HUES6 (cell line): ENCODE data around the gene SLC26A3.

ENCODE experiments used
- H3K27ac ChIP-seq: 2 replicates; pipeline ENCODE4 v1.7.0; 2013; ENCODE audit warnings: low read depth, mild to moderate bottlenecking, low read length, inconsistent platforms
- H3K27me3 ChIP-seq: 2 replicates; pipeline ENCODE4 v1.6.1; 2013; ENCODE audit warnings: low read length; ENCODE audit not compliant: control insufficient read depth, insufficient read depth
- H3K36me3 ChIP-seq: 2 replicates; pipeline ENCODE4 v1.6.1; 2013; ENCODE audit warnings: low read length; ENCODE audit not compliant: control insufficient read depth, insufficient read depth
- H3K4me1 ChIP-seq: 2 replicates; pipeline ENCODE4 v1.6.1; 2013; ENCODE audit warnings: low read length; ENCODE audit not compliant: control insufficient read depth, insufficient read depth
- H3K4me3 ChIP-seq: 2 replicates; pipeline ENCODE4 v1.5.1; 2013; ENCODE audit warnings: low read depth, low read length
- H3K9ac ChIP-seq: one replicate; pipeline ENCODE4 v1.6.1; 2013; ENCODE audit warnings: mild to moderate bottlenecking, low read length
- H3K9me3 ChIP-seq: 2 replicates; pipeline ENCODE4 v1.6.1; 2013; ENCODE audit warnings: low read depth, low read length; ENCODE audit not compliant: control insufficient read depth, insufficient read depth

SLC26A3 gene

GRCh38 chr7:107746006-107746405 is 57.0 kb downstream of the SLC26A3 start:
- H3K9ac ChIP-seq: no peak overlapping the region
- peaks cover 13% of the 10 kb centered on the region; the same call in 1 of the 2 replicates for H3K4me1 ChIP-seq
- H3K4me3 ChIP-seq: peak overlapping the region; percentile 93
- no peaks in the 10 kb centered on the region for H3K9me3 ChIP-seq
- 0 out of 2 replicates have a peak, but pooled peaks cover 2% of the 10 kb centered on the region for H3K27me3 ChIP-seq
- no peak overlapping the region for H3K27ac ChIP-seq
- peaks cover 28% of the 10 kb centered on the region for H3K36me3 ChIP-seq

- Histone ChIP-seq H3K4me3 (peak overlapping the region; percentile 93), H3K4me1 (peaks cover 13% of the 10 kb centered on the region; the same call in 1 of the 2 replicates), H3K27me3 (peaks cover 10% of the 10 kb centered on the region; the same call in 1 of the 2 replicates), H3K9ac (peak overlapping the region; percentile 92), H3K27ac (peak overlapping the region; percentile 88), H3K36me3 (peaks cover 14% of the 10 kb centered on the region), H3K9me3 (no peaks in the 10 kb centered on the region)
Measured at GRCh38 chr7:107744345-107744750, 58.7 kb downstream of the SLC26A3 start.

GRCh38 chr7:107743567-107744344 is 59.3 kb downstream of the SLC26A3 start, which contains the start of gene CBLL1:
TSS of gene CBLL1 (plus strand) at chr7:107744142. CDS start at chr7:107744164, 22 bp downstream.
- no peaks in the 10 kb centered on the region for H3K9me3 ChIP-seq
- H3K27me3 ChIP-seq: peaks cover 10% of the 10 kb centered on the region; the same call in 1 of the 2 replicates
- peak within 1 kb of the TSS; percentile 92 for H3K9ac ChIP-seq
- peak within 1 kb of the TSS; percentile 88 for H3K27ac ChIP-seq
- H3K4me1 ChIP-seq: peaks cover 13% of the 10 kb centered on the region; the same call in 1 of the 2 replicates
- H3K36me3 ChIP-seq: peaks cover 8% of the 10 kb centered on the region; the same call in 1 of the 2 replicates
- H3K4me3 ChIP-seq: peak within 1 kb of the TSS; percentile 93

- Histone ChIP-seq H3K9ac (peak overlapping the region; percentile 36), H3K4me1 (peaks cover 13% of the 10 kb centered on the region; the same call in 1 of the 2 replicates), H3K4me3 (peak overlapping the region; percentile 93), H3K27me3 (peaks cover 10% of the 10 kb centered on the region; the same call in 1 of the 2 replicates), H3K9me3 (no peaks in the 10 kb centered on the region), H3K27ac (no peak overlapping the region), H3K36me3 (no peaks in the 10 kb centered on the region)
Measured at GRCh38 chr7:107742678-107743566, 60.1 kb downstream of the SLC26A3 start.

- no peak overlapping the region for H3K27ac ChIP-seq
- peaks cover 3% of the 10 kb centered on the region; the same call in 1 of the 2 replicates for H3K9me3 ChIP-seq
- no peaks in the 10 kb centered on the region for H3K36me3 ChIP-seq
- H3K9ac ChIP-seq: no peak overlapping the region
- H3K4me3 ChIP-seq: no peak overlapping the region
- no peaks in the 10 kb centered on the region for H3K27me3 ChIP-seq
- no peaks in the 10 kb centered on the region for H3K4me1 ChIP-seq
Measured at GRCh38 chr7:107728276-107728675, 74.7 kb downstream of the SLC26A3 start.

- Histone ChIP-seq H3K4me1 (no peaks in the 10 kb centered on the region), H3K27me3 (no peaks in the 10 kb centered on the region), H3K4me3 (no peak overlapping the region), H3K27ac (no peak overlapping the region), H3K9me3 (no peaks in the 10 kb centered on the region), H3K9ac (no peak overlapping the region), H3K36me3 (no peaks in the 10 kb centered on the region)
Measured at GRCh38 chr7:107726356-107727130, 76.5 kb downstream of the SLC26A3 start.

GRCh38 chr7:107725138-107725740 is 77.8 kb downstream of the SLC26A3 start:
- Histone ChIP-seq H3K9ac (no peak overlapping the region), H3K4me1 (no peaks in the 10 kb centered on the region), H3K9me3 (no peaks in the 10 kb centered on the region), H3K36me3 (no peaks in the 10 kb centered on the region), H3K4me3 (no peak overlapping the region), H3K27me3 (no peaks in the 10 kb centered on the region), H3K27ac (no peak overlapping the region)

- no peaks in the 10 kb centered on the region for H3K4me1 ChIP-seq
- H3K27ac ChIP-seq: no peak overlapping the region
- no peaks in the 10 kb centered on the region for H3K9me3 ChIP-seq
- H3K9ac ChIP-seq: no peak overlapping the region
- no peaks in the 10 kb centered on the region for H3K27me3 ChIP-seq
- no peak overlapping the region for H3K4me3 ChIP-seq
- no peaks in the 10 kb centered on the region for H3K36me3 ChIP-seq
Measured at GRCh38 chr7:107723255-107723654, 79.8 kb downstream of the SLC26A3 start.

GRCh38 chr7:107721286-107721685 is 81.7 kb downstream of the SLC26A3 start:
- H3K36me3 ChIP-seq: no peaks in the 10 kb centered on the region
- H3K9ac ChIP-seq: no peak overlapping the region
- no peaks in the 10 kb centered on the region for H3K4me1 ChIP-seq
- no peaks in the 10 kb centered on the region for H3K9me3 ChIP-seq
- no peak overlapping the region for H3K27ac ChIP-seq
- H3K27me3 ChIP-seq: no peaks in the 10 kb centered on the region
- H3K4me3 ChIP-seq: no peak overlapping the region
